HG03039 (cell line): ENCODE results near the gene PIP4K2A.

ENCODE experiments used
- ATAC-seq: cut with Tn5 transposase; IDR thresholded peaks from one replicate; pipeline ENCODE4 v1.9.1; 2021; ENCODE audit warnings: mild to moderate bottlenecking, moderate library complexity; ENCODE audit not compliant: unreplicated experiment

The PIP4K2A gene

DNA sequence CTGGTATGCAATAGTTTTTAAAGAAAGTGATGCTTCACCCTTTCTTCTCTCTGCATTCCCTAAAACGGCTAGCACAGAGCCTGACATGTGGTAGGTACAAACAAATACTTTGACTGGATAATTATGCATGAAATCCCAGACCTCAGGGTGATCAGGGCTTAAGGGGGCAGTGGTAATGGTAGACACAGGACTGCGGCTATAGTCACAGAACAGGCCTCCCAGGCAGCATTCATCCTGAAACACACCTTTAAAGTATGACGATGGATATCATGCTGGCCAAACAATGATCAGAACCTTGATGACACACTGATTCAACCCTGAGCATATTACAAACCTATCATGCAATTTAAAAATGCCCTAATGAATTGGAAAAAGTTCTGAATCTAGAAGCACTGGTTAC lies 110.8 kb downstream of the PIP4K2A start:
- no peak for ATAC-seq

DNA sequence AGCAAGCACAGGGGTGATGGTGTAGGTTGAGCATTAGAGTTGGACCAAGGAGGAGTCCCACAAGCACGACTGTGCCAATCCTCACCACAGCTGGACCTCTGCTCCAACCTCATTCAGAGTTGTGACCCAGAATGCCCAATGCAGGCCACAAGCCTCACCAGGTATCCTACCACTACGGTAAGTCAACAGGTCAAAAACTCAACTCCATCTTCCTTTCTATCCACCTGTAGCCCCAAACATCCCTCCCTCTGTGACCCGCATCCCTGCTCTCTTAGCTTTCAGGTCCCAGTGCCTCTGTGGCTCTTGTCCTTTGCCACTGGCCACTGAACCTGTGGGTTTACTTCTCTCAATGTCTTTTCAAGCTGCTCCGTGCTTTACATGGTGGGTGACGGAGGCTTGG lies 112.8 kb downstream of the PIP4K2A start:
- ATAC-seq = no peak

DNA sequence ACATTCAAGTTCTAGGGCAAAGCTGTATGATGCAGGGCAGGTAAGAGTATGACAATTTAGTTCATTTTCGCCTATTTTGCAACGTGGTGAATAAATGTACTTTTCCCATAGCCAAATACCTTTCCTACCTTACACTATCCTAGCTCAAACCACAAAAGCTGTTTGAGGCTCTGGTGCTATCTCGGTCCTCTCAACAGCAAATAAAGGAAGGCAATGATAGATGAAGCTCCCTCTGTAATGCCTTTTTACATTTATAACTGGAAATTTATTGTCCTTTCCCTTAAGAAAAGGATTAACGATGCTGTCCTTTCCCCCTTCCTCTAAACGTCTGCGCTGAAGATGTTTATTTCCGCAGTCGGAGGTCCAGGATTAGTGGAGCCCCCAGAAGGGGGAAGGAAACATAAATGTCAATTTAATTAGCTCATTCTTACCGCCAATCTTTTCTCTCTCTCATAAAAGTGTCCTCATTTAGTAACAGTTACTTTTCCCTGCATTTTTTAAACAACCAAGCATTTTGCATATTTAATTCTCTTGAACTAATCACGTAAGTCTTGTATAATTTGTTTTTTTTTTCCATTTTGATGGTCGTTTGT lies 114.6 kb downstream of the PIP4K2A start:
- no peak for ATAC-seq

DNA sequence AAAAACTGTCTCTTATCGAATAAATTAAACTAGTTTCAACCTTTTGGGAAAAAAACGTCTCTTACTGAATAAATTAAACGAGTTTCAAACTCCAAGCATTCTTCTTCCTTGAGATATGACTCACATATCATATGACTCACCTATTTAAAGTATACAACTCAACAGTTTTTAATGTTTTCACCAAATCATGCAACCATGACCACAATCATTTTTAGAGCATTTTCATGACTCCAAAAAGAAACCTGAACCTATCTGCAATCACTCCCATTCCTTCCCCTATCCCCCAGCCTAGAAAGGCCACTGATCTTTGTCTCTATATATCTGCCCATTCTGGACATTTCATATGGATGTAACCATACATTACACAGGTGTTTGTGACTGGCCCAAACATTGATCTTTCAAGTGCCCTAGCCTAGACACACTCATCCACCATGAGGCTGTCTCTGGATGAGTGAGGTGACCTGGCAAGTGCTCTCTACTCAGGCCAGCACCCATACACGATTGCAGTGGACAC lies 115.3 kb downstream of the PIP4K2A start:
- ATAC-seq = no peak

DNA sequence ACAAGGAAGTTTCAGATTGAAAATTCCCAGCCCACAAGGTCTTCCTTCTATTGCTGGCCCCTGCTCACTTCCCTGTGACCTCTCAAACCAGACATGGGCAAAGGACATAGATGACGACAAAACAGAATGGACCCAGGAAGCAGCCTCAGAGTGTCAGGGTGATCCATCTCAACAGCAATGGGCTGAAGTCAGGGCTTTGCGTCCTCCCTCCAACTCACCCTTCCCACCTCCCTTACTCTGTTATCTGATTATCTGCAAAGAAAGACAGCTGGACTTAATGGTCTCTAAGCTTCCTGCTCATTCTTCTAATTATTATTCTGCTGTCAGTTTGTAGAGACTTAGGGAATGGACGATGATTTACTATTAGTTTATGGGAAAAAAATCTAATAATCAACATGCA lies 115.9 kb downstream of the PIP4K2A start:
- no peak for ATAC-seq

DNA sequence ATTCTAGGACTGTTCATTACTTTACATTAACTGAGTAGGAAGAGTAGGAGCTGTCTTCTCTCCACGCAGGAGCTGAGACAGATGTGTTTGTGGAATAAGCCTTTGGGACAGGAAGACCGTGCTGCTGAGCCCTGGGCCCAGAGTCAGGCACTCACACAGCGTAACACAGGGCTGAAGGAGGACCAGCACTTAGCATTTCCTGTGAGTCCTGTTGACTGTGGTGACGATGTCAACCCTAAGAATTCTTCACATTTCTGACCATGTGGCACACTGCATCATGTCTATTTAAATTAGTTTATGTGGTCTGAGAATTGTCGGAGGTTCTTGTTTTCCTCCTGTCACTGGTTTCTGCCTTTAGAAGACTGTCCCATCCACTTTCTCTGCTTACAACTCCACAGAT lies 117.2 kb downstream of the PIP4K2A start:
- ATAC-seq = peak; percentile 50

DNA sequence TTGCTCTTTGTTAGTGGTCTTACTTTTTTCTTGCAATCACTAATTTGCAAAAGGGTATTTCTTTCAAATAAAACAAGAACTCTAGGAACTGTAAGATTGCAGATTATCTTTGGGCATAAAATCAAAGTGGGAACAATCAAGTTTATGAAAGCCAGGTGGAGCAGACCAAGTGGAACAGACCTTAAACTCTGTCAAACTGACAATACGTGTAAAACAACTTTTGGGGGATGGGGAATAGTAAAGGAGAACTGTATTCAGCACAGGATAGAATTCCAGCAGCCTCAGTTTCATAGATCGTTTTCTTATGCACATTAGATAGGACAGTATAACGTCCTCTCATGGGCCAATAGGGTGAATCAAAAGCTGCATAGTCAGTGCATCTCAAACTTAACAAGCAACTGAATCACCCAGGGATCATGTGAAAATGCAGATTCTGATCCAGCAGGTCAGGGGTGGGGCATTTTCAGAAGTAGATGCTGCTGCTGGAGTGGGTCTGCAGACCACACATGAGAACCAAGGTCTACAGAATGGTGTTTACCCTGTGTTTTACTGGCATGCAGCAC lies 120.7 kb downstream of the PIP4K2A start:
- ATAC-seq = no peak

DNA sequence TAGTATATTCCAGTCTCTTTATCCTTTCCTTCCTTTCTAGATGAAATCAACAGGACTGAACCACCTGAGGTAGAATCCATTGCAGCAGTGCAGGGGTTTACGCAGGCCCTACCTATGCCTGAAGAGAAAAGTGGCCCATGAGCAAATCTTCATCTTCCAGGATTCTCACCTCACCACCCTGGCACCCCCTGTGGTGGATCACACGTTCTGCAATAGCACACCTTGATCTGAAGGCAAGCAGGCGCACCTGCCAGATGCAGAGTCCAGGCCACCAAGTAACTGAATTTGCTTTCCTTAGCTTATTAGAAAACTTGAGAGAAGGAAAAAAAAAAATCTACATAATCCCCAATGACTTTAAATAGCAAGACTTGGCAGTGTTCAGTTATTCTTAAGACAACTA lies 121.4 kb downstream of the PIP4K2A start:
- ATAC-seq = no peak

DNA sequence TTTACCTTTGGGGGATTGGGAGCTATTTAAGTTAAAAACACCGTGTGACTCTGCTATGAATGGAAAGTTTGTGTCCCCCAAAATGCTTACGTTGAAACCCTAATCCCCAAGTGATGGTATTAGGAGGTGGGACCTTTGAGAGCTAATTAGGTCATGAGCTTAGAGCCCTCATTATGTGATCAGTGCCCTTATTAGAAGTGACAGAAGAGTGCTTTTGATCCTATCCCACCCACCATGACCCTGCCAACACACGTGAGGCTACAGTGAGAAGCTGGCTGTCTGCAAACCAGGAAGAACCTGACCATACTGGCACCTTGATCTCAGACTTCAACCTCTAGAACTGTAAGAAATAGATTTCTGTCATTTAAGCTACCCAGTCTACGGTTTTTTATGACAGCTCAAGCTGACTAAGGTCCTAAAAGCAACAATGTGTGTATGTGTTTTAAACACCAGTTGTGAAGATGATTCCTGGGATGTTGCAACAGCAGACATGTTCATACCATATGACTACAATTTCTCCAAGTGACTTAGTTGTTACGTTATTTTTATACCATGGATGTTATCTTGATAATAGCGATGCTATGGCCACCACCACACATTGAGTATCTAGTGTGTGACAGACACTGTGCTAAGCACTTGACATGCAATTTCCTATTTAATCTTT lies 124.4 kb downstream of the PIP4K2A start:
- ATAC-seq = no peak

DNA sequence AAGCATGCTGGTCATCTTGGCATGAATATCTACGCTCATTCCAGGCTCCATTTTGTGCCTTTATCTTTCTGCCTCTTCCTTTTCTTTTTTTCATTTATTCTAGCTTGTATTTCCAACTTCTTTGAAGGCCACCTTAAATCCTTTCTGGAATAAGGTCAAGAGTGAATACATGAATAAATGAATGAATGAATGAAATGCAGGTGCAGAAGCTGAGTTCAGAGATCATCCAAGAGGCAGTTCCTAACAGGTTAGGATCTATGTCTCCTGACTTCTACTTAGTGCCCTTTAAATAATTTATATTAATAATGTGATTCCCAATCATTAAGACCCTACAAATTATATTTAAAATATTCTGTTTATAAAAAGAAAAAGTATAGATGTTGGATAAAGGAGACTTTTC lies 125.9 kb downstream of the PIP4K2A start:
- ATAC-seq = no peak

DNA sequence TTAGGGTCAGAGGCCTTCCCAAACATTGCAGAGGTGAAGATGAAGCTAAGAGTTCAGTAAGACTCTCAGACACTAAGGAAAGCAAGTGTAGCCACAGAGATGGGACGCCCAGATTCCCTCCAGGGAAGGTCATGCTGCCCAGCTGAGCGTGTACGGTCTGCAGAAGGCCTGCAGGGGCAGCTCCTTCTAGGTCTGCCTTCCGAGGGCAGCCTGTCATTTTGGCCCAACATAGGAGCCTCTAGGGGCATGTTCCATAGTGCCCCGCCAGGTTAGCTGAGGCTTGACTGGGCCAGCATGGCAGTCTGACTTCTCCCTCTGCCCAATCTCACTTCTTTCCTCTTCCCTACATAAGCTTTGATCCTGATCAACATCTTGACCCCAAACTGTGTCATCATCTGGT lies 130.7 kb downstream of the PIP4K2A start:
- no peak for ATAC-seq

DNA sequence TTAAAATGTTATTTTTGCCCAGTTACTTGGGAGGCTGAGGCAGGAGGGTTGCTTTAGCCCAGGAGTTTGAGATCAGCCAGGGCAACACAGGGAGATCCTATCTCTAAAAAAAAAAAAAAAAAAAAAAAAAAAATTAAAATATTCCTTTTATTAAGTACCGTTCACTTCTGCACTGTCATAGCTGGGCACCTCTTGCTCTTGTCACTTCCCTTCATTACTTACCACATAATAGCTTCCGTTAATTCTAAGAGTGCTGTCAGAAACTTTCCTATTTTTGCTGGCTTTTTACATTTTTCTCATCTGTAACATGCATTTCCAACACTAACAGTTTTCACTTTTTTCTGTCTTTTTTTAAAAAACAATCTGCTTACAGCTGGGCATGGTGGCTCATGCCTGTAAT lies 132.9 kb downstream of the PIP4K2A start:
- ATAC-seq = no peak

DNA sequence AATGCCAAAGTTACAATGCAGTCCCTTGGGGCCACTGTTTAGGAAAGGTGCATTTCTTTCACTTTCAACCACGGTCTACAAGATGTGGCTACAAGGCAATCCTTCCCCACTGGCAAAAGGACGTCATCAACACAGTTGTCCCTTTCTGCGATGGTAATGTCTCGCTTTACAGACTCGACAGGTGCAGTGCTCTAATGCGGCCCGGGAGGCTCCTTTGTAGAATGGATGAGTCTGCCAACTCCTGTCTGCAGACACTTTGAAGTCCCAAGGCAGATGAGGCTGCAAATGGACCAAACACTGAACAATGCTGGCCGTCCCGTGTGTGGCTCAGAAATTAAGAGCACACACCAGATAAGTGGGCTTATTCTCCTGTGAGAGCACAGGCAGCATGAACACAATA lies 133.7 kb downstream of the PIP4K2A start:
- no peak for ATAC-seq

DNA sequence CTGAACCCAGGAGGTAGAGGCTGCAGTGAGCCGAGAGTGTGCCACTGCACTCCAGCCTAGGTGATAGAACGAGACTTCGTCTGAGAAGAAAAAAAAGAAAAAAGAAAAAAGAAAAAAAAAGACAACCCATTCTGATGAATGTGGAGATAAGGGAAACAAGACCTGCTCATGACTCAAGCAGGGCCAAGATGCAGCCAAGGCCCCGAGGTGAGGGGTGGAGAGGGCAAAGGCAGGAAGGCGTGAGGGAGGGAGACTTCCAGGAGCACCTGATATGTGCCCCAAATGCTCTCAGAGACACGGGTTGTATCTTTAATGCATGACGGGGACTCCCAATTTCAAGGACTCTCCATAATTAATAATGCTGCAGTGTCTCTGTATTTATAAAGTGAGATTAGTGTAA lies 134.6 kb downstream of the PIP4K2A start:
- no peak for ATAC-seq

DNA sequence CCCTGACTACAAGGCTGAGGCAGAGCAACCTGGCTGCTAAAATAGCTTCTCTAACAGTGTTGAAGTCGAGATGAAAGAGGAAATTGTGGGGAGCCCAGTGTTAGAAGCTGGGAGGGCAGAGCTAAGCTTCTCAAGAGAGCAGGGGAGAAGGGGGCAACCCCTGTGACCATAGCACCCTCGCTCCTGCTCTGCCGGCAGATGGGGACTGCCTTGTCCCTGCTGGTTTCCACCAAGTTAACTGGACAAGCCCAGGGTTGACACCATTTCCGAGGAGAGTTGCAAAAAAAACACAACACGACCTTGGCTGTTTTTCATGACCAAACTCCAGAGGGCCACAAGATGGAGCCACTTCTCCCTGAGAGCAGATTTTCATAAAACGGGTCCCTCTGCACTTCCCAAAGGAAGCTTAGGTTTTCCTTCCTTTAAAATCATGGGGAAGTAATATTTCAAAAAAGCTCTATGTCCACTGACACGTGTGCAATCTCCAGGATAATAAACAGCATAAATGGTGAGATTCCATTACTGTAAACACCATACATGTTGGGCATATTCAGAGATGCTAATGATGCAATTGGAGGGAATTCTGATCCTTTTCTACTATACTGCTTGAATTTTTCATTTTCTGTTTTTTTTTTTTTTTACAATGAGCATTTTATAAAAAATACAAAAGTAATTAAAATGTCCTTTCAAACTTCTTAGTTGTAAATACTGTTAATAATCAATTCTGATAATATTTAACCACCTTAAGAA lies 140.4 kb downstream of the PIP4K2A start:
- ATAC-seq = no peak

DNA sequence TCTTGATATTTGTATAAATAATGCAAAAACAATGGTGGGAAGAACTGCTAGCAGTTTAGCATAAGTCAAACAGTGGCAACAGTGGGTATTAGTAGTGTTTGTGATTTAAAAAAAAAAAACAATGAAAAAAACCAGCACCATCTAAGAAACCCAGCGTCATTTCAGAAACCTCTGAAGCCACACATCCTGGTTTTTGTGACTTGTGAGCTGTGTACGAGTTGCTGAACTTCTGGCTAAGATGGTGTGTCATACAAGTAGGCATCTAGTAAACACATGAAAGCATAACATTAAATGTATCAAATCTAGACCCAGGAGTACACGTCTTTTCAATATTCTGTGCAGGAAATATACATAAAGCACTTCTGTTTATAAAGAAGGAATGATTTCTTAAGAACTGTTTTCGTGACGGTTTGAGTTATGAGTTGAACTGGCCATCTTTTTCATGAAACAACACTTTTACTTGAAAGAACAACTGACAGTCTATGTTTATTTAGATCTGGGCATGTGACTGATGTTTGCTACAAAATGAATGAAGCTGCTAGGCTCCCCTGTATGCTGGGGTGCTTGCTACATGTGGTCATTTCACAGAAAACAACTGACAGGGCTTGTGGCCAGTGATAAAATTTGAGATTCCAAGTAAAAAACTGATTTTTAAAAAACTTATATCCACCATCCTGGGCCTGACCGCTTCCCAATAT lies 143.5 kb downstream of the PIP4K2A start:
- no peak for ATAC-seq

DNA sequence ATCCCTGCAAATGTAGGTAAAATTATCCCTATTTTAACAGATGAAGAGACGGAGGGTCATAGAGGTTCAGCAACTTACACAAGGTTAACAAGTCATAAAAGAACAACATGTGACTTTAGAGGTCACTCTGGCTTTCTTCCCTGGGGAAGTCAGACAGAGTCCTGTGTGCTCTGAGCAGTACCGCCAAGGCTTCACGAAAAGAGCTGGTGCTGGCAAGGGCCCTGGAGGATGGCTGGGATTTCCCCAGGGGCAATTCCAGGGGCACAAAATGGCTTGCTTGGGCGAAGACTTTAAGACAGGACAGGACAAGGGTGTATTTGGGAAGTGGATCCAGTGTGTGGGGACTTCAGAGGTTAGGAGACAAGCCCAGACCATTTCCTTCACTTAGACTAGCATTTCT lies 144.1 kb downstream of the PIP4K2A start:
- ATAC-seq = no peak

DNA sequence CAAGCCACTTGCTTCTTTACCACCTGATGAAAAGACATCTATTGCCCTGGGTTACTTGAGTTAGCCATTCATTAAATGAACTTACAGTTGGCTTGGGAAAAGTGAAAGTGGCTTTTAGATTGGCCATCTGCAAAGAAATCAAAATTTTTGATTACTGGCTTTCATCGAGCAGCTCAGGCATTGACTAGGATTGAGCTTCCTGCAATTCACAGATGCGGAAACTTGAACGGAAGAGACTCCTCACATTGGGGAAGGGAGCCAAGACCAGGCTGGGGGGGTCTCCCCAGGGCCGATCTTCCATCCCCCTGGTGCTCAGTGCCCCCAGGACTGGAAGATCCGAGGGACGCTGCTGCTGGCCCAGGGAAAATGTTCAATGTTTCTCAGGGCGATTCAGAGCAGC lies 145.4 kb downstream of the PIP4K2A start:
- no peak for ATAC-seq

DNA sequence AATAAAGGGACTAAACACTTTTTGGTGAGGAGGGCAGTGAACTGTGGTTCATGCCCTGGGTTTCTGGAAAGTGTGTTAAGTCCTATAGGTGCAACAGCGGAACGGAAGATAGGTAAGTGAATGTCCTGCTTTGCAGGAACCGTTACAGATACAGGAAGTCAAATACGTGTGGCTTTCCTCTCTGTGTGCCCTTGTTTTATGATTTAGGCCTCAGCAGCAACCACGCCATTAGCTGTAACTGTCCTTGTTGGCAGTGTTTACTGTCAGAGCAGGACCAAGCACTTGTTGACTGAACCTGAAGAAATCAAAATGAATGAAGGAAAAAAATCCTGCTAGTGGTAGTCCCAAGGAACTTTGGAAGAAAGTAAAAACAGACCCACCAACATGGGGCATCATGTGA lies 150.3 kb downstream of the PIP4K2A start:
- no peak for ATAC-seq

DNA sequence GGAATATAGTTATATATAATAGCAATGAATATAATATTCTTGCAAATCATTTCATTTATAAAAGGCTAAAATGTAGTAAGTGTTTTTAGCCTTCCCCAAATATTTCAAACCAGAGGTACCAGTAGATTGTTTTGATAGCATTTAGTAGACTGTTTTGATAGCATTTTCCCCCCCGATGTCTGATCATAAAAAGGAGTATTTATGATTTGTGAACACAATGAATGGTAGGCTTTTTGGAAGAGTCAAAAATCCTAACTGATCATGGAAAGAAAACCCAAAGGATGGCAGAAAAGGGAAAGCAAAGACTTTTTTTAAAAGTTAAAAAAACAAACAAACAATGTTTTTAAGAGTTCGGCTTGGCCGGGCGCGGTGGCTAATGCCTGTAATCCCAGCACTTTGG lies 152.5 kb downstream of the PIP4K2A start:
- ATAC-seq = no peak

DNA sequence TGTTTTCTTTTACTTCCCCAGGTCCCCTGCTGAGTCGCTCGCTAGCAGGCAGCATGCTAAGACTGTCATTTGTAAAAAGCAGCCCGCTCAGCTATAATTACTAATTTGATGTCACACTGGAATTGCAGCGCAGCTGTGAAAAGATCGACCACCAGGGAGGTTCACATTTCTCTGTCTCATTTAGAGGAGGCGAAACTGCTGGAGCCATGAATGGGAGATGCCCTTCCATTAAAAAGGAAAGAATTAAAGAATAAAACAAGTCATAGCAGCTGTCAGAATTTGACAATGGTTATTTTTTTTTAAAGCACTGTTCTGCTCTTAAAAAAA lies 153.5 kb downstream of the PIP4K2A start:
- no peak for ATAC-seq
